ENCODE data around the gene ZNF112.
"Not testable (repeated sequence)": the region's sequence is repeated elsewhere in the genome, so short reads cannot be mapped to it uniquely, and the experiment has no call there.

Gene ZNF112

GRCh38 chr19:44345959-44346358, 10.5 kb downstream of the ZNF112 start:
- no peak for TF ChIP-seq CTCF (conservative IDR thresholded peaks at IDR 0.05)

GRCh38 chr19:44344255-44344654, 12.2 kb downstream of the ZNF112 start:
- TF ChIP-seq CTCF (conservative IDR thresholded peaks at IDR 0.05) = no peak
- H3K27ac ChIP-seq = no peak overlapping the region

More at GRCh38 chr19:44345959-44346358, 10.5 kb downstream of the ZNF112 start:
- H3K27ac ChIP-seq = peak overlapping the region; percentile 49

GRCh38 chr19:44341794-44342193, 14.7 kb downstream of the ZNF112 start:
- no peak for TF ChIP-seq CTCF (conservative IDR thresholded peaks at IDR 0.05)
- H3K27ac ChIP-seq = no peak overlapping the region

GRCh38 chr19:44334639-44335038, 21.8 kb downstream of the ZNF112 start:
- H3K27ac ChIP-seq = not testable (repeated sequence)

- TF ChIP-seq CTCF (conservative IDR thresholded peaks at IDR 0.05) = no peak
- H3K27ac ChIP-seq = no peak overlapping the region
These were observed 24.3 kb downstream of the ZNF112 start for GRCh38 chr19:44332145-44332544.

- no peak for TF ChIP-seq CTCF (conservative IDR thresholded peaks at IDR 0.05)
- no peak overlapping the region for H3K27ac ChIP-seq
These were observed 40.6 kb downstream of the ZNF112 start for GRCh38 chr19:44315883-44316282.

- TF ChIP-seq CTCF (conservative IDR thresholded peaks at IDR 0.05) = no peak
- no peak overlapping the region for H3K27ac ChIP-seq
These were observed 43.2 kb downstream of the ZNF112 start for GRCh38 chr19:44313231-44313630.

- no peak overlapping the region for H3K27ac ChIP-seq
- no peak for TF ChIP-seq CTCF (conservative IDR thresholded peaks at IDR 0.05)
These were observed 48.5 kb downstream of the ZNF112 start for GRCh38 chr19:44308011-44308410.

Measured in VCaP (cell line).